Brain microvascular endothelial cell (primary cell): Measurements from ENCODE around the gene HECA.

ENCODE experiments used
- DNase-seq: peaks from one replicate; pipeline ENCODE4 v3.0.0-alpha.2; 2020
- H3K27ac ChIP-seq: fragments of 250-450 bp; sonication (Bioruptor Pico); 2 replicates; pipeline ENCODE4 v1.5.1; 2020; ENCODE audit warnings: mild to moderate bottlenecking, moderate library complexity
- H3K27me3 ChIP-seq: fragments of 250-450 bp; sonication (Bioruptor Pico); replicated peaks from 2 replicates; pipeline ENCODE4 v1.5.1; 2020; ENCODE audit warnings: mild to moderate bottlenecking
- H3K36me3 ChIP-seq: fragments of 250-450 bp; sonication (Bioruptor Pico); replicated peaks from 2 replicates; pipeline ENCODE4 v1.5.1; 2020; ENCODE audit warnings: mild to moderate bottlenecking
- H3K4me3 ChIP-seq: 2 replicates; pipeline ENCODE4 v1.5.1; 2011; ENCODE audit warnings: low read depth, mild to moderate bottlenecking, control low read depth, low read length, moderate library complexity
- CTCF ChIP-seq: IDR thresholded peaks from 2 replicates; pipeline ENCODE4 v1.5.1; 2011; ENCODE audit warnings: low read depth, mild to moderate bottlenecking, moderate library complexity, low read length, control low read depth, inconsistent platforms; ENCODE audit errors: missing control alignments
- in situ Hi-C: cut with HindIII; loops from 2 replicates; pipeline ENCODE4 v1.10.0; 2017; ENCODE audit warnings: low sequenced_read_pairs, low pct_ligation_motif_present

Gene HECA

GRCh38 chr6:139112146-139112545 lies 22.7 kb upstream of the HECA start:
- no peak for TF ChIP-seq CTCF

GRCh38 chr6:139112561-139112960 lies 22.3 kb upstream of the HECA start:
- DNase-seq: no peak
- Histone ChIP-seq H3K36me3 (no peaks in the 10 kb centered on the region), H3K4me3 (no peak overlapping the region), H3K27ac (no peak overlapping the region), H3K27me3 (no peaks in the 10 kb centered on the region)
- in situ Hi-C loops: no loop called here
- no peak for TF ChIP-seq CTCF

More at GRCh38 chr6:139112146-139112545, 22.7 kb upstream of the HECA start:
- Histone ChIP-seq H3K27me3 (no peaks in the 10 kb centered on the region), H3K27ac (no peak overlapping the region), H3K4me3 (no peak overlapping the region), H3K36me3 (no peaks in the 10 kb centered on the region)
- DNase-seq: no peak
- in situ Hi-C loops: no loop called here

GRCh38 chr6:139114746-139115145 lies 20.1 kb upstream of the HECA start:
- Histone ChIP-seq H3K4me3 (no peak overlapping the region), H3K36me3 (no peaks in the 10 kb centered on the region), H3K27me3 (no peaks in the 10 kb centered on the region), H3K27ac (no peak overlapping the region)
- in situ Hi-C loops: no loop called here
- no peak for DNase-seq
- TF ChIP-seq CTCF: no peak

GRCh38 chr6:139115989-139116758 lies 18.7 kb upstream of the HECA start:
- no peak overlapping the region for H3K27ac ChIP-seq
- no peak for DNase-seq
- H3K27me3 ChIP-seq: no peaks in the 10 kb centered on the region
- H3K4me3 ChIP-seq: no peak overlapping the region
- TF ChIP-seq CTCF: no peak
- no peaks in the 10 kb centered on the region for H3K36me3 ChIP-seq
- in situ Hi-C loops: no loop called here

- H3K36me3 ChIP-seq: no peaks in the 10 kb centered on the region
- in situ Hi-C loops: no loop called here
Observed at GRCh38 chr6:139117734-139118133, 17.1 kb upstream of the HECA start.

More at GRCh38 chr6:139117734-139118133, 17.1 kb upstream of the HECA start:
- peak; percentile 23 for TF ChIP-seq CTCF
- Histone ChIP-seq H3K4me3 (no peak overlapping the region), H3K27me3 (no peaks in the 10 kb centered on the region), H3K27ac (no peak overlapping the region)
- DNase-seq: no peak
